Transverse colon (tissue), 4 donors: ENCODE data around the gene NUP62. TPM values are rescaled to one million over a fixed set of nuclear protein-coding genes. Genes with fewer than 3 reads are reported as not detected.
A peak's percentile ranks its signal among the peaks of the same experiment; 100 is the strongest.
"Not testable (repeated sequence)": the region's sequence is repeated elsewhere in the genome, so short reads cannot be mapped to it uniquely, and the experiment has no call there.

Source experiments
- DNase-seq: peaks from one replicate; pipeline ENCODE4 v3.0.0-alpha.2; 2019
- H3K27ac ChIP-seq, 4 donors: fragments of 200-600 bp; sonication (generic); 2 replicates each; pipeline ENCODE4 v1.5.1; 2016 to 2018; ENCODE audit warnings: inconsistent platforms in 4 of 4
- H3K27me3 ChIP-seq: fragments of 200-600 bp; sonication (generic); 2 replicates; pipeline ENCODE4 v1.5.1; 2017; ENCODE audit warnings: inconsistent platforms
- H3K36me3 ChIP-seq, 4 donors: fragments of 200-600 bp; sonication (generic); 2 replicates each; pipeline ENCODE4 v1.5.1; 2017 to 2019; ENCODE audit warnings: inconsistent platforms in 4 of 4
- H3K4me1 ChIP-seq, 4 donors: fragments of 200-600 bp; sonication (generic); 2 replicates each; pipeline ENCODE4 v1.5.1; 2017 to 2020; ENCODE audit warnings: inconsistent platforms in 4 of 4
- H3K4me3 ChIP-seq, 4 donors: fragments of 200-600 bp; sonication (generic); 1 replicate in 1 of 4; 2 replicates in 3 of 4; pipeline versions ENCODE4 v1.5.1 to v1.6.1; 2017 to 2019; ENCODE audit warnings: inconsistent platforms in 4 of 4
- H3K9me3 ChIP-seq, 2 donors: fragments of 200-600 bp; sonication (generic); 2 replicates each; pipeline ENCODE4 v1.5.1; 2017 to 2019; ENCODE audit warnings: inconsistent platforms in 2 of 2
- CTCF ChIP-seq, 5 experiments: fragments of 200-600 bp in 3 of 5; fragments of 450-650 bp in 2 of 5; sonication (generic) in 3 of 5; IDR thresholded peaks; 1 replicate in 2 of 5; 2 replicates in 3 of 5; pipeline ENCODE4 v1.5.1; 2016 to 2017; ENCODE audit warnings: antibody characterized with exemption in 5 of 5, inconsistent platforms in 3 of 5, mild to moderate bottlenecking in 2 of 5, moderate library complexity in 1 of 5
- EP300 ChIP-seq: sonication (generic); formaldehyde crosslinking; IDR thresholded peaks from one replicate; pipeline ENCODE4 v1.6.1; 2017; ENCODE audit warnings: antibody characterized with exemption, low read depth
- POLR2A ChIP-seq: fragments of 450-650 bp; IDR thresholded peaks from one replicate; pipeline ENCODE4 v1.6.1; 2016; ENCODE audit warnings: antibody characterized with exemption, mild to moderate bottlenecking, moderate library complexity
- POLR2AphosphoS5 ChIP-seq, 3 donors: sonication (generic); formaldehyde crosslinking; IDR thresholded peaks; one replicate each; pipeline ENCODE4 v1.6.1; 2016; ENCODE audit warnings: antibody characterized with exemption in 3 of 3
- WGBS, 2 donors: methylation state at CpG; one replicate each; pipeline ENCODE4 v1.1.5; 2018; ENCODE audit warnings: low coverage in 1 of 2; 5-methylcytosine and 5-hydroxymethylcytosine counted together
- in situ Hi-C, 4 donors: fragments of 200-750 bp; cut with MboI; loops; one replicate each; pipeline versions ENCODE4 v1.15.0 to v1.15.1; 2017; ENCODE audit warnings: low sequenced_read_pairs in 3 of 4, low pct_ligation_motif_present in 1 of 4, low pct_unique_long_range_greater_than_20kb in 1 of 4
- intact Hi-C: fragments of 100-400 bp; cut with DNase I; formaldehyde crosslinking; loops from one replicate; pipeline ENCODE4 v1.15.1; 2023; ENCODE audit warnings: low total_unique reads
- total RNA-seq, 4 donors: library from RNA; depleted of rRNA; stranded (reverse); fragments of >200 nt; gene quantifications; one replicate each; pipeline ENCODE4 v1.1.0, GENCODE V29; 2016

The NUP62 gene
- total RNA-seq, 4 donors from 2014 or later, result 30.3 to 136 (median 32.6) TPM

GRCh38 chr19:49927526-49928264, 1.6 kb downstream of the NUP62 start:
- H3K4me1 ChIP-seq, result peaks cover 6 to 22% (median 14%) of the 10 kb centered on the region in 4 donors
- no peak for DNase-seq
- no peaks in the 10 kb centered on the region for H3K9me3 ChIP-seq
- WGBS, 2 donors, result 75 to 96% methylated on average over 4 to 14 of the region's 14 CpGs
- in situ Hi-C loops (no loop called here), intact Hi-C loops (no loop called here)
- peak overlapping the region; percentile 94 to 99 (median 96) for H3K27ac ChIP-seq
- H3K27me3 ChIP-seq, result no peaks in the 10 kb centered on the region
- H3K36me3 ChIP-seq, result no peaks in the 10 kb centered on the region
- TF ChIP-seq POLR2AphosphoS5 (IDR thresholded peaks at IDR 0.05) (no peak), EP300 (no peak), CTCF (IDR thresholded peaks at IDR 0.05) (no peak)
- peak overlapping the region in 2 of 4 donors; percentile 91 to 97 for H3K4me3 ChIP-seq

GRCh38 chr19:49926515-49926914, 2.8 kb downstream of the NUP62 start:
- H3K36me3 ChIP-seq, result no peaks in the 10 kb centered on the region
- H3K9me3 ChIP-seq, result no peaks in the 10 kb centered on the region
- DNase-seq, result no peak
- intact Hi-C loops (loop anchor here (1.0 kb wide), 1 partner anchor 48 kb away; no protein-coding TSS in a partner anchor), in situ Hi-C loops (no loop called here)
- WGBS, 2 donors, result 91 to 94% methylated on average over 3 to 10 of the region's 10 CpGs
- H3K4me1 ChIP-seq, result peaks cover 6 to 22% (median 14%) of the 10 kb centered on the region in 4 donors
- no peak overlapping the region for H3K4me3 ChIP-seq
- no peaks in the 10 kb centered on the region for H3K27me3 ChIP-seq
- TF ChIP-seq POLR2AphosphoS5 (IDR thresholded peaks at IDR 0.05) (no peak), POLR2A (no peak), CTCF (IDR thresholded peaks at IDR 0.05) (no peak), EP300 (no peak)
- H3K27ac ChIP-seq, result no peak overlapping the region

- Histone ChIP-seq H3K27ac (no peak overlapping the region), H3K36me3 (no peaks in the 10 kb centered on the region), H3K27me3 (no peaks in the 10 kb centered on the region), H3K4me1 (peaks cover 6 to 22% (median 14%) of the 10 kb centered on the region in 4 donors), H3K9me3 (no peaks in the 10 kb centered on the region), H3K4me3 (no peak overlapping the region)
- TF ChIP-seq CTCF (IDR thresholded peaks at IDR 0.05), result no peak
- no peak for TF ChIP-seq EP300
- TF ChIP-seq POLR2A, result no peak
- no peak for TF ChIP-seq POLR2AphosphoS5 (IDR thresholded peaks at IDR 0.05)
- in situ Hi-C loops, result no loop called here
- intact Hi-C loops, result no loop called here
- WGBS, 2 donors, result 90 to 91% methylated on average over 5 of the region's 5 CpGs
- DNase-seq, result no peak
These were observed 3.8 kb downstream of the NUP62 start for GRCh38 chr19:49925486-49925885.

GRCh38 chr19:49924881-49925210, 4.5 kb downstream of the NUP62 start:
- H3K9me3 ChIP-seq, H3K36me3 ChIP-seq, H3K27me3 ChIP-seq, DNase-seq, intact Hi-C loops, in situ Hi-C loops, H3K4me3 ChIP-seq: not testable (repeated sequence)
- H3K4me1 ChIP-seq, result peaks cover 5 to 18% (median 12%) of the 10 kb centered on the region in 4 donors
- peak overlapping the region in 1 of 4 donors; percentile 30 for H3K27ac ChIP-seq
- WGBS, 2 donors, result 86 to 94% methylated on average over 8 to 11 of the region's 13 CpGs
